HepG2 (cell line): ENCODE results near the gene AGAP1. TPM values are rescaled to one million over a fixed set of nuclear protein-coding genes. Genes with fewer than 3 reads are reported as not detected.

Experiments
- HOXA5 ChIP-seq: sonication (generic); formaldehyde crosslinking; IDR thresholded peaks from 2 replicates; pipeline ENCODE4 v1.4.0; 2020; ENCODE audit warnings: missing genetic modification reagents
- JDP2 ChIP-seq: sonication (generic); formaldehyde crosslinking; IDR thresholded peaks from 2 replicates; pipeline ENCODE4 v1.8.1; 2022; ENCODE audit warnings: missing genetic modification reagents, borderline replicate concordance
- NFKBIZ ChIP-seq: IDR thresholded peaks from 2 replicates; pipeline ENCODE4 v1.6.1; 2018; ENCODE audit warnings: missing genetic modification reagents, missing compliant biosample characterization
- SOX13 ChIP-seq, 3 experiments: fragments of 450-650 bp in 1 of 3; sonication (generic) in 1 of 3; formaldehyde crosslinking in 1 of 3; IDR thresholded peaks in 2 of 3; conservative IDR thresholded peaks in 1 of 3; 2 replicates each; pipeline versions ENCODE4 v1.5.0 to v1.6.1; 2016 to 2020; ENCODE audit warnings: antibody characterized with exemption in 1 of 3, mild to moderate bottlenecking in 1 of 3, missing compliant biosample characterization in 1 of 3, missing genetic modification reagents in 1 of 3, moderate library complexity in 1 of 3
- ZBTB21 ChIP-seq: sonication (generic); formaldehyde crosslinking; IDR thresholded peaks from 2 replicates; pipeline ENCODE4 v1.4.0; 2020; ENCODE audit warnings: missing genetic modification reagents
- ZNF235 ChIP-seq: sonication (generic); formaldehyde crosslinking; IDR thresholded peaks from 2 replicates; pipeline ENCODE4 v1.8.1; 2023; ENCODE audit warnings: mild to moderate bottlenecking, missing genetic modification reagents, borderline replicate concordance
- ZNF644 ChIP-seq: IDR thresholded peaks from 2 replicates; pipeline ENCODE4 v1.6.1; 2016; ENCODE audit warnings: low read depth
- ZNF790 ChIP-seq: sonication (generic); formaldehyde crosslinking; IDR thresholded peaks from 2 replicates; pipeline ENCODE4 v1.8.0; 2022; ENCODE audit warnings: missing genetic modification reagents, mild to moderate bottlenecking, borderline replicate concordance
- polyA plus RNA-seq, 8 experiments: library from polyadenylated mRNA; depleted of rRNA in 3 of 8; stranded (reverse) in 7 of 8; unstranded in 1 of 8; fragments of >200 nt; fragmentation: Illumina TruSeq in 4 of 8; extraction: Trizol in 4 of 8; gene quantifications; 2 replicates each; pipeline versions ENCODE4 v1.2.1 to v1.2.3, GENCODE V29; 2011 to 2016; ENCODE audit warnings: low read depth in 4 of 8, missing spikeins in 1 of 8, mixed read lengths in 1 of 8; ENCODE audit not compliant: insufficient read depth in 1 of 8
- total RNA-seq, 5 experiments: library from RNA; depleted of rRNA; stranded (reverse); fragments of >200 nt; fragmentation: Illumina TruSeq; extraction: Trizol; gene quantifications; 2 replicates each; pipeline ENCODE4 v1.2.3, GENCODE V29; 2016; ENCODE audit warnings: low read depth in 1 of 5
- TF ChIP-seq, protein P1 (sequence below): sonication (generic); formaldehyde crosslinking; IDR thresholded peaks from 2 replicates; pipeline ENCODE4 v1.5.0; 2020; ENCODE audit warnings: missing genetic modification reagents
- TF ChIP-seq, protein P2 (sequence below): sonication (generic); formaldehyde crosslinking; IDR thresholded peaks from 2 replicates; pipeline ENCODE4 v1.4.0; 2020; ENCODE audit warnings: missing genetic modification reagents
- TF ChIP-seq, protein P3 (sequence below): IDR thresholded peaks from 2 replicates; pipeline ENCODE4 v1.6.1; 2016; ENCODE audit warnings: low read depth
- TF ChIP-seq, protein P4 (sequence below): sonication (generic); formaldehyde crosslinking; IDR thresholded peaks from 2 replicates; pipeline ENCODE4 v1.5.1; 2020; ENCODE audit warnings: mild to moderate bottlenecking, moderate library complexity, missing genetic modification reagents
- TF ChIP-seq, protein P5 (sequence below): sonication (generic); formaldehyde crosslinking; IDR thresholded peaks from 2 replicates; pipeline ENCODE4 v1.9.0; 2021; ENCODE audit warnings: mild to moderate bottlenecking, missing genetic modification reagents

AGAP1 gene
- total and polyA plus RNA-seq, 2 of the 13 experiments (the other 11 are each of a cell fraction or from before 2014, with no cell fraction given): 21.2 to 32.7 TPM

DNA sequence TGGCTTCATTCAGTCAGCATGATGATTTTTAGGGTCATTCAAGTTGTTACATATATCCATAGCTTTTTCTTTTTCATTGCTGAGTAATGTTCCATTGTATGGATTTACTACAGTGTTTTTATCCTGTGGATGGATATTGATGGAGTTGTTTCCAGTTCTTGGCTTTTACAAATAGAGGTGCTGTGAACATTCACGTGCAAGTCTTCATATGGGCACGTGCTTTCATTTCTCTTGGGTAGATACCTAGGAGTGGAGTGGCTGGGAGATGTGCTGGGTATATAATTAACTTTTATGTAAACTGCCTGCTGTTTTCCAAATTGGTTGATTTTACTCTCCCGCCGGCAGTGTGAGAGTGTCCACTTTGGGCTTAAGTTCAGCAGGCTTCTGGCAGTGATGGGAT, 16.5 kb downstream of the AGAP1 start (continued):
- TF ChIP-seq ZNF644 (CRISPR knock-in tag) (no peak), ZBTB21 (CRISPR knock-in tag) (no peak), ZNF235 (CRISPR knock-in tag) (no peak), SOX13 (IDR thresholded peaks at IDR 0.05) (no peak), SOX13 (CRISPR knock-in tag; conservative IDR thresholded peaks at IDR 0.05 in 1 of 2, IDR thresholded peaks at IDR 0.05 in 1 of 2) (no peak; a peak in 1 of 4 replicates), NFKBIZ (CRISPR knock-in tag) (no peak), ZNF790 (CRISPR knock-in tag) (no peak), JDP2 (CRISPR knock-in tag) (no peak), HOXA5 (CRISPR knock-in tag) (no peak)
- TF ChIP-seq, protein P1, sequence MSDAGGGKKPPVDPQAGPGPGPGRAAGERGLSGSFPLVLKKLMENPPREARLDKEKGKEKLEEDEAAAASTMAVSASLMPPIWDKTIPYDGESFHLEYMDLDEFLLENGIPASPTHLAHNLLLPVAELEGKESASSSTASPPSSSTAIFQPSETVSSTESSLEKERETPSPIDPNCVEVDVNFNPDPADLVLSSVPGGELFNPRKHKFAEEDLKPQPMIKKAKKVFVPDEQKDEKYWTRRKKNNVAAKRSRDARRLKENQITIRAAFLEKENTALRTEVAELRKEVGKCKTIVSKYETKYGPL (CRISPR knock-in tag): no peak
- TF ChIP-seq, protein P2, sequence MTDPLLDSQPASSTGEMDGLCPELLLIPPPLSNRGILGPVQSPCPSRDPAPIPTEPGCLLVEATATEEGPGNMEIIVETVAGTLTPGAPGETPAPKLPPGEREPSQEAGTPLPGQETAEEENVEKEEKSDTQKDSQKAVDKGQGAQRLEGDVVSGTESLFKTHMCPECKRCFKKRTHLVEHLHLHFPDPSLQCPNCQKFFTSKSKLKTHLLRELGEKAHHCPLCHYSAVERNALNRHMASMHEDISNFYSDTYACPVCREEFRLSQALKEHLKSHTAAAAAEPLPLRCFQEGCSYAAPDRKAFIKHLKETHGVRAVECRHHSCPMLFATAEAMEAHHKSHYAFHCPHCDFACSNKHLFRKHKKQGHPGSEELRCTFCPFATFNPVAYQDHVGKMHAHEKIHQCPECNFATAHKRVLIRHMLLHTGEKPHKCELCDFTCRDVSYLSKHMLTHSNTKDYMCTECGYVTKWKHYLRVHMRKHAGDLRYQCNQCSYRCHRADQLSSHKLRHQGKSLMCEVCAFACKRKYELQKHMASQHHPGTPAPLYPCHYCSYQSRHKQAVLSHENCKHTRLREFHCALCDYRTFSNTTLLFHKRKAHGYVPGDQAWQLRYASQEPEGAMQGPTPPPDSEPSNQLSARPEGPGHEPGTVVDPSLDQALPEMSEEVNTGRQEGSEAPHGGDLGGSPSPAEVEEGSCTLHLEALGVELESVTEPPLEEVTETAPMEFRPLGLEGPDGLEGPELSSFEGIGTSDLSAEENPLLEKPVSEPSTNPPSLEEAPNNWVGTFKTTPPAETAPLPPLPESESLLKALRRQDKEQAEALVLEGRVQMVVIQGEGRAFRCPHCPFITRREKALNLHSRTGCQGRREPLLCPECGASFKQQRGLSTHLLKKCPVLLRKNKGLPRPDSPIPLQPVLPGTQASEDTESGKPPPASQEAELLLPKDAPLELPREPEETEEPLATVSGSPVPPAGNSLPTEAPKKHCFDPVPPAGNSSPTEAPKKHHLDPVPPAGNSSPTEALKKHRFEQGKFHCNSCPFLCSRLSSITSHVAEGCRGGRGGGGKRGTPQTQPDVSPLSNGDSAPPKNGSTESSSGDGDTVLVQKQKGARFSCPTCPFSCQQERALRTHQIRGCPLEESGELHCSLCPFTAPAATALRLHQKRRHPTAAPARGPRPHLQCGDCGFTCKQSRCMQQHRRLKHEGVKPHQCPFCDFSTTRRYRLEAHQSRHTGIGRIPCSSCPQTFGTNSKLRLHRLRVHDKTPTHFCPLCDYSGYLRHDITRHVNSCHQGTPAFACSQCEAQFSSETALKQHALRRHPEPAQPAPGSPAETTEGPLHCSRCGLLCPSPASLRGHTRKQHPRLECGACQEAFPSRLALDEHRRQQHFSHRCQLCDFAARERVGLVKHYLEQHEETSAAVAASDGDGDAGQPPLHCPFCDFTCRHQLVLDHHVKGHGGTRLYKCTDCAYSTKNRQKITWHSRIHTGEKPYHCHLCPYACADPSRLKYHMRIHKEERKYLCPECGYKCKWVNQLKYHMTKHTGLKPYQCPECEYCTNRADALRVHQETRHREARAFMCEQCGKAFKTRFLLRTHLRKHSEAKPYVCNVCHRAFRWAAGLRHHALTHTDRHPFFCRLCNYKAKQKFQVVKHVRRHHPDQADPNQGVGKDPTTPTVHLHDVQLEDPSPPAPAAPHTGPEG (CRISPR knock-in tag): no peak
- TF ChIP-seq, protein P3, sequence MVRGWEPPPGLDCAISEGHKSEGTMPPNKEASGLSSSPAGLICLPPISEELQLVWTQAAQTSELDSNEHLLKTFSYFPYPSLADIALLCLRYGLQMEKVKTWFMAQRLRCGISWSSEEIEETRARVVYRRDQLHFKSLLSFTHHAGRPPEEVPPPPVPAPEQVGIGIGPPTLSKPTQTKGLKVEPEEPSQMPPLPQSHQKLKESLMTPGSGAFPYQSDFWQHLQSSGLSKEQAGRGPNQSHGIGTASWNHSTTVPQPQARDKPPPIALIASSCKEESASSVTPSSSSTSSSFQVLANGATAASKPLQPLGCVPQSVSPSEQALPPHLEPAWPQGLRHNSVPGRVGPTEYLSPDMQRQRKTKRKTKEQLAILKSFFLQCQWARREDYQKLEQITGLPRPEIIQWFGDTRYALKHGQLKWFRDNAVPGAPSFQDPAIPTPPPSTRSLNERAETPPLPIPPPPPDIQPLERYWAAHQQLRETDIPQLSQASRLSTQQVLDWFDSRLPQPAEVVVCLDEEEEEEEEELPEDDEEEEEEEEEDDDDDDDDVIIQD (CRISPR knock-in tag): 0 out of 2 replicates have a peak, but pooled peaks have one; percentile 37
- TF ChIP-seq, protein P4, sequence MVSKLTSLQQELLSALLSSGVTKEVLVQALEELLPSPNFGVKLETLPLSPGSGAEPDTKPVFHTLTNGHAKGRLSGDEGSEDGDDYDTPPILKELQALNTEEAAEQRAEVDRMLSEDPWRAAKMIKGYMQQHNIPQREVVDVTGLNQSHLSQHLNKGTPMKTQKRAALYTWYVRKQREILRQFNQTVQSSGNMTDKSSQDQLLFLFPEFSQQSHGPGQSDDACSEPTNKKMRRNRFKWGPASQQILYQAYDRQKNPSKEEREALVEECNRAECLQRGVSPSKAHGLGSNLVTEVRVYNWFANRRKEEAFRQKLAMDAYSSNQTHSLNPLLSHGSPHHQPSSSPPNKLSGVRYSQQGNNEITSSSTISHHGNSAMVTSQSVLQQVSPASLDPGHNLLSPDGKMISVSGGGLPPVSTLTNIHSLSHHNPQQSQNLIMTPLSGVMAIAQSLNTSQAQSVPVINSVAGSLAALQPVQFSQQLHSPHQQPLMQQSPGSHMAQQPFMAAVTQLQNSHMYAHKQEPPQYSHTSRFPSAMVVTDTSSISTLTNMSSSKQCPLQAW (CRISPR knock-in tag): peak; percentile 38; the same call in 1 of the 2 replicates
- TF ChIP-seq, protein P5, sequence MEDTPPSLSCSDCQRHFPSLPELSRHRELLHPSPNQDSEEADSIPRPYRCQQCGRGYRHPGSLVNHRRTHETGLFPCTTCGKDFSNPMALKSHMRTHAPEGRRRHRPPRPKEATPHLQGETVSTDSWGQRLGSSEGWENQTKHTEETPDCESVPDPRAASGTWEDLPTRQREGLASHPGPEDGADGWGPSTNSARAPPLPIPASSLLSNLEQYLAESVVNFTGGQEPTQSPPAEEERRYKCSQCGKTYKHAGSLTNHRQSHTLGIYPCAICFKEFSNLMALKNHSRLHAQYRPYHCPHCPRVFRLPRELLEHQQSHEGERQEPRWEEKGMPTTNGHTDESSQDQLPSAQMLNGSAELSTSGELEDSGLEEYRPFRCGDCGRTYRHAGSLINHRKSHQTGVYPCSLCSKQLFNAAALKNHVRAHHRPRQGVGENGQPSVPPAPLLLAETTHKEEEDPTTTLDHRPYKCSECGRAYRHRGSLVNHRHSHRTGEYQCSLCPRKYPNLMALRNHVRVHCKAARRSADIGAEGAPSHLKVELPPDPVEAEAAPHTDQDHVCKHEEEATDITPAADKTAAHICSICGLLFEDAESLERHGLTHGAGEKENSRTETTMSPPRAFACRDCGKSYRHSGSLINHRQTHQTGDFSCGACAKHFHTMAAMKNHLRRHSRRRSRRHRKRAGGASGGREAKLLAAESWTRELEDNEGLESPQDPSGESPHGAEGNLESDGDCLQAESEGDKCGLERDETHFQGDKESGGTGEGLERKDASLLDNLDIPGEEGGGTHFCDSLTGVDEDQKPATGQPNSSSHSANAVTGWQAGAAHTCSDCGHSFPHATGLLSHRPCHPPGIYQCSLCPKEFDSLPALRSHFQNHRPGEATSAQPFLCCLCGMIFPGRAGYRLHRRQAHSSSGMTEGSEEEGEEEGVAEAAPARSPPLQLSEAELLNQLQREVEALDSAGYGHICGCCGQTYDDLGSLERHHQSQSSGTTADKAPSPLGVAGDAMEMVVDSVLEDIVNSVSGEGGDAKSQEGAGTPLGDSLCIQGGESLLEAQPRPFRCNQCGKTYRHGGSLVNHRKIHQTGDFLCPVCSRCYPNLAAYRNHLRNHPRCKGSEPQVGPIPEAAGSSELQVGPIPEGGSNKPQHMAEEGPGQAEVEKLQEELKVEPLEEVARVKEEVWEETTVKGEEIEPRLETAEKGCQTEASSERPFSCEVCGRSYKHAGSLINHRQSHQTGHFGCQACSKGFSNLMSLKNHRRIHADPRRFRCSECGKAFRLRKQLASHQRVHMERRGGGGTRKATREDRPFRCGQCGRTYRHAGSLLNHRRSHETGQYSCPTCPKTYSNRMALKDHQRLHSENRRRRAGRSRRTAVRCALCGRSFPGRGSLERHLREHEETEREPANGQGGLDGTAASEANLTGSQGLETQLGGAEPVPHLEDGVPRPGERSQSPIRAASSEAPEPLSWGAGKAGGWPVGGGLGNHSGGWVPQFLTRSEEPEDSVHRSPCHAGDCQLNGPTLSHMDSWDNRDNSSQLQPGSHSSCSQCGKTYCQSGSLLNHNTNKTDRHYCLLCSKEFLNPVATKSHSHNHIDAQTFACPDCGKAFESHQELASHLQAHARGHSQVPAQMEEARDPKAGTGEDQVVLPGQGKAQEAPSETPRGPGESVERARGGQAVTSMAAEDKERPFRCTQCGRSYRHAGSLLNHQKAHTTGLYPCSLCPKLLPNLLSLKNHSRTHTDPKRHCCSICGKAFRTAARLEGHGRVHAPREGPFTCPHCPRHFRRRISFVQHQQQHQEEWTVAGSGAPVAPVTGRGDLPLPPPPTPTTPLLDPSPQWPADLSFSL: no peak
